Keratinocyte (primary cell): ENCODE data around the gene SALL3. TPM values are rescaled to one million over a fixed set of nuclear protein-coding genes. Genes with fewer than 3 reads are reported as not detected.

Source experiments
- DNase-seq: peaks from one replicate; pipeline ENCODE4 v3.0.0-alpha.2; 2011; ENCODE audit warnings: low read depth, missing footprints, low spot score
- FAIRE-seq: peaks from 2 replicates; lab custom pipeline; 2011; peaks lifted over from hg19 to GRCh38; lab: Jason Lieb, UNC
- H2AFZ ChIP-seq: 2 replicates; pipeline ENCODE4 v1.6.0; 2012; ENCODE audit warnings: low read length, control low read depth, inconsistent platforms; ENCODE audit not compliant: control insufficient read depth
- H3K27ac ChIP-seq: 2 replicates; pipeline ENCODE4 v1.5.1; 2011; ENCODE audit warnings: low read length; ENCODE audit not compliant: control insufficient read depth, insufficient read depth
- H3K27me3 ChIP-seq: 3 replicates; pipeline ENCODE4 v1.6.0; 2011; ENCODE audit warnings: low read length; ENCODE audit not compliant: control insufficient read depth, insufficient read depth; ENCODE audit errors: extremely low read depth
- H3K36me3 ChIP-seq, 2 experiments: 2 replicates in 1 of 2; 3 replicates in 1 of 2; pipeline ENCODE4 v1.5.1; 2011; ENCODE audit warnings: low read length in 2 of 2, mild to moderate bottlenecking in 1 of 2; ENCODE audit not compliant: control insufficient read depth in 2 of 2, insufficient read depth in 2 of 2; ENCODE audit errors: extremely low read depth in 1 of 2
- H3K4me1 ChIP-seq: 3 replicates; pipeline ENCODE4 v1.5.1; 2011; ENCODE audit warnings: low read length; ENCODE audit not compliant: control insufficient read depth, insufficient read depth; ENCODE audit errors: extremely low read depth
- H3K4me2 ChIP-seq: 3 replicates; pipeline ENCODE4 v1.6.0; 2011; ENCODE audit warnings: low read depth, low read length; ENCODE audit not compliant: control insufficient read depth, insufficient read depth; ENCODE audit errors: extremely low read depth
- H3K4me3 ChIP-seq, 3 experiments: fragments of 200-600 bp in 1 of 3; sonication (generic) in 1 of 3; 2 replicates in 2 of 3; 3 replicates in 1 of 3; pipeline ENCODE4 v1.5.1; 2011 to 2016; ENCODE audit warnings: low read length in 3 of 3, mild to moderate bottlenecking in 3 of 3, control low read depth in 2 of 3, inconsistent platforms in 1 of 3, low read depth in 1 of 3, mixed read lengths in 1 of 3, mixed run types in 1 of 3, moderate library complexity in 1 of 3; ENCODE audit not compliant: control insufficient read depth in 2 of 3, insufficient read depth in 2 of 3; ENCODE audit errors: extremely low read depth in 1 of 3
- H3K79me2 ChIP-seq: 2 replicates; pipeline ENCODE4 v1.6.0; 2012; ENCODE audit warnings: low read length; ENCODE audit not compliant: control insufficient read depth, insufficient read depth
- H3K9ac ChIP-seq: 3 replicates; pipeline ENCODE4 v1.6.0; 2011; ENCODE audit warnings: low read length; ENCODE audit not compliant: control insufficient read depth, insufficient read depth; ENCODE audit errors: extremely low read depth
- H3K9me1 ChIP-seq: 3 replicates; pipeline ENCODE4 v1.6.0; 2011; ENCODE audit warnings: low read length; ENCODE audit not compliant: control insufficient read depth, insufficient read depth; ENCODE audit errors: extremely low read depth
- H3K9me3 ChIP-seq: 2 replicates; pipeline ENCODE4 v1.5.1; 2012; ENCODE audit warnings: low read depth, low read length; ENCODE audit not compliant: control insufficient read depth
- H4K20me1 ChIP-seq: 3 replicates; pipeline ENCODE4 v1.6.0; 2011; ENCODE audit warnings: low read length; ENCODE audit not compliant: control insufficient read depth, insufficient read depth; ENCODE audit errors: extremely low read depth
- EZH2 ChIP-seq: IDR thresholded peaks from one replicate; pipeline ENCODE4 v1.6.1; 2012; ENCODE audit warnings: inconsistent platforms, mild to moderate bottlenecking, low read length, moderate library complexity
- dilution Hi-C: fragments of 300-500 bp; cut with MboI; formaldehyde crosslinking; loops from one replicate; pipeline ENCODE4 v1.7.0; 2020; ENCODE audit warnings: low sequenced_read_pairs; ENCODE audit not compliant: extremely low pct_ligation_motif_present
- polyA plus RNA-seq, 5 experiments: library from polyadenylated mRNA; depleted of rRNA in 3 of 5; stranded (reverse) in 3 of 5; stranded (forward) in 1 of 5; unstranded in 1 of 5; fragments of >200 nt; gene quantifications; 1 replicate in 1 of 5; 2 replicates in 3 of 5; 3 replicates in 1 of 5; pipeline versions ENCODE4 v1.2.1 to v1.2.3, GENCODE V29; 2011 to 2012; ENCODE audit warnings: missing spikeins in 2 of 5, low read depth in 1 of 5, low replicate concordance in 1 of 5
- TF ChIP-seq, protein P1 (sequence below), 3 experiments: IDR thresholded peaks in 1 of 3; conservative IDR thresholded peaks in 1 of 3; optimal IDR thresholded peaks in 1 of 3; 2 replicates in 2 of 3; 3 replicates in 1 of 3; pipeline versions ENCODE3 to v1.5.1; 2011; ENCODE audit warnings: low read length in 3 of 3, mild to moderate bottlenecking in 3 of 3, moderate library complexity in 2 of 3, control low read depth in 1 of 3, inconsistent platforms in 1 of 3; ENCODE audit not compliant: insufficient read depth in 2 of 3; ENCODE audit errors: extremely low read depth in 1 of 3

Gene SALL3
- polyA plus RNA-seq, 1 donor (not counting 4 experiments of a cell fraction or from before 2014, with no cell fraction given), result not detected

DNA sequence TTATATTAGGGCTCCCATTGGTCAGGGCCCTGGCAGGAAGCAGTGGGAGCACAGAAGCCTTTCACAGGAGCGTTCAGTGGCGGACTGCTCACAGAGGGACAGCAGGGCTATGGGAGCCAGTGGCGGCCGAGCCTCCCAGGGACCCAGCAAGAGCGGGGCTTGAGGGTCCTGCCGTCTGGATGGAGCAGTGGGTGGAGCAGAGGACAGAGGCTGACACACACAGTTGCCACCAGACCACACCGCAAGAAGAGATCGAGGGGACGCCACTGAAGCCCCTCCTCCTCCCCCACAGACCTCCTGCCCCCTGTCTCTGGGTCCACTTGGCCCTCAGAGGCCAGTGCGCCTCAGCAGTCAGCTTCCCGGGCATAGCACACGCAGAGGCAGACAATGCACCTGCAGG, 39.3 kb downstream of the SALL3 start:
- no peaks in the 10 kb centered on the region for H3K9me1 ChIP-seq
- H3K36me3 ChIP-seq, result no peaks in the 10 kb centered on the region
- H3K79me2 ChIP-seq, result no peaks in the 10 kb centered on the region
- H4K20me1 ChIP-seq, result no peaks in the 10 kb centered on the region
- H3K9me3 ChIP-seq, result no peaks in the 10 kb centered on the region
- H3K4me2 ChIP-seq, result no peak overlapping the region
- DNase-seq, result no peak
- no peak overlapping the region for H3K27ac ChIP-seq
- H3K27me3 ChIP-seq, result no peaks in the 10 kb centered on the region
- H2AFZ ChIP-seq, result no peak overlapping the region
- FAIRE-seq, result no peak
- H3K4me3 ChIP-seq, result no peak overlapping the region
- TF ChIP-seq, protein P1, sequence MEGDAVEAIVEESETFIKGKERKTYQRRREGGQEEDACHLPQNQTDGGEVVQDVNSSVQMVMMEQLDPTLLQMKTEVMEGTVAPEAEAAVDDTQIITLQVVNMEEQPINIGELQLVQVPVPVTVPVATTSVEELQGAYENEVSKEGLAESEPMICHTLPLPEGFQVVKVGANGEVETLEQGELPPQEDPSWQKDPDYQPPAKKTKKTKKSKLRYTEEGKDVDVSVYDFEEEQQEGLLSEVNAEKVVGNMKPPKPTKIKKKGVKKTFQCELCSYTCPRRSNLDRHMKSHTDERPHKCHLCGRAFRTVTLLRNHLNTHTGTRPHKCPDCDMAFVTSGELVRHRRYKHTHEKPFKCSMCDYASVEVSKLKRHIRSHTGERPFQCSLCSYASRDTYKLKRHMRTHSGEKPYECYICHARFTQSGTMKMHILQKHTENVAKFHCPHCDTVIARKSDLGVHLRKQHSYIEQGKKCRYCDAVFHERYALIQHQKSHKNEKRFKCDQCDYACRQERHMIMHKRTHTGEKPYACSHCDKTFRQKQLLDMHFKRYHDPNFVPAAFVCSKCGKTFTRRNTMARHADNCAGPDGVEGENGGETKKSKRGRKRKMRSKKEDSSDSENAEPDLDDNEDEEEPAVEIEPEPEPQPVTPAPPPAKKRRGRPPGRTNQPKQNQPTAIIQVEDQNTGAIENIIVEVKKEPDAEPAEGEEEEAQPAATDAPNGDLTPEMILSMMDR (optimal IDR thresholded peaks at IDR 0.05 in 1 of 3, IDR thresholded peaks at IDR 0.05 in 1 of 3, conservative IDR thresholded peaks at IDR 0.05 in 1 of 3; ENCODE audit: extremely low read depth in 1 of 3, insufficient read depth in 2 of 3, low read length in 3 of 3), result no peak
- no peak for TF ChIP-seq EZH2
- dilution Hi-C loops, result no loop called here
- H3K9ac ChIP-seq, result no peak overlapping the region
- H3K4me1 ChIP-seq, result no peaks in the 10 kb centered on the region

DNA sequence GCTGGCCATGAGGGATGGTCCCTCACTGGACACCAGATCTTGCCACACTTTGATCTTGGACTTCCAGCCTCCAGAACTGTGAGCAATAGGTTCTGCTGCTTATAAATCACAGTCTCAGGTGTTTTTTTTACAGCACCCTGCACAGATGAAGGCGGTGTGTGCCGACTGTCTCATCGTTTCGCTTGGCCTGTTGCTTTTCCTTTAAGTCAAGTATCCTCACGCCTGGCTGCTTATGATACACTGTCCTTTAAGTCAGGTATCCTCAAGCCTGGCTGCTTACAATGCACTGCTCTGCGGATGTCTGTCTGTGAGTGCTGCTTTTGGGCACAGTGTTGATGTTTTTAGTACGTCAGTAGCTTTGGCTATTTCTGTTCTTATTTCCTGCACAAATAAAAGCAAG, 40.3 kb downstream of the SALL3 start:
- Histone ChIP-seq H3K9ac (no peak overlapping the region), H3K36me3 (no peaks in the 10 kb centered on the region), H3K4me3 (no peak overlapping the region), H3K4me1 (no peaks in the 10 kb centered on the region), H3K27ac (no peak overlapping the region), H3K27me3 (no peaks in the 10 kb centered on the region), H3K9me1 (no peaks in the 10 kb centered on the region), H4K20me1 (no peaks in the 10 kb centered on the region), H3K4me2 (no peak overlapping the region), H2AFZ (no peak overlapping the region), H3K9me3 (no peaks in the 10 kb centered on the region), H3K79me2 (no peaks in the 10 kb centered on the region)
- FAIRE-seq, result no peak
- no peak for TF ChIP-seq EZH2
- TF ChIP-seq, protein P1 (optimal IDR thresholded peaks at IDR 0.05 in 1 of 3, IDR thresholded peaks at IDR 0.05 in 1 of 3, conservative IDR thresholded peaks at IDR 0.05 in 1 of 3; ENCODE audit: extremely low read depth in 1 of 3, insufficient read depth in 2 of 3, low read length in 3 of 3), result no peak
- dilution Hi-C loops, result no loop called here
- no peak for DNase-seq
